GM12874 (cell line): Measurements from ENCODE around the gene POLR2J.

Experiments used
- CTCF ChIP-seq: IDR thresholded peaks from 2 replicates; pipeline ENCODE4 v1.5.1; 2011; ENCODE audit warnings: low read depth, mild to moderate bottlenecking, control low read depth, low read length, moderate library complexity; ENCODE audit not compliant: insufficient read depth

Gene POLR2J

GRCh38 chr7:102463841-102464576, 14.7 kb downstream of the POLR2J start:
- no peak for TF ChIP-seq CTCF

GRCh38 chr7:102460467-102460866, 18.3 kb downstream of the POLR2J start:
- TF ChIP-seq CTCF = no peak

GRCh38 chr7:102459221-102459844, 19.4 kb downstream of the POLR2J start:
- no peak for TF ChIP-seq CTCF

GRCh38 chr7:102457352-102457924, 21.3 kb downstream of the POLR2J start:
- no peak for TF ChIP-seq CTCF

GRCh38 chr7:102456327-102456726, 22.4 kb downstream of the POLR2J start:
- no peak for TF ChIP-seq CTCF

GRCh38 chr7:102455596-102455995, 23.1 kb downstream of the POLR2J start:
- TF ChIP-seq CTCF = no peak

GRCh38 chr7:102454468-102454867, 24.3 kb downstream of the POLR2J start:
- no peak for TF ChIP-seq CTCF
